GM12875 (cell line): ENCODE data around the gene SMC5.

Source experiments
- H3K4me3 ChIP-seq: one replicate; pipeline ENCODE4 v1.5.1; 2011; ENCODE audit warnings: low read depth, low read length, control low read depth
- CTCF ChIP-seq: IDR thresholded peaks from 2 replicates; pipeline ENCODE4 v1.5.1; 2011; ENCODE audit warnings: low read depth, mild to moderate bottlenecking, control low read depth, inconsistent platforms, low read length, moderate library complexity, borderline replicate concordance; ENCODE audit not compliant: insufficient read depth

Gene SMC5

GRCh38 chr9:70291446-70291845, 32.7 kb downstream of the SMC5 start:
- no peak for TF ChIP-seq CTCF
- H3K4me3 ChIP-seq: no peak overlapping the region

GRCh38 chr9:70292253-70292652, 33.5 kb downstream of the SMC5 start:
- TF ChIP-seq CTCF: no peak
- no peak overlapping the region for H3K4me3 ChIP-seq

- TF ChIP-seq CTCF: no peak
- H3K4me3 ChIP-seq: no peak overlapping the region
Observed at GRCh38 chr9:70293214-70293613, 34.4 kb downstream of the SMC5 start.

GRCh38 chr9:70297141-70297540, 38.4 kb downstream of the SMC5 start:
- no peak for TF ChIP-seq CTCF
- H3K4me3 ChIP-seq: no peak overlapping the region

GRCh38 chr9:70298245-70298771, 39.5 kb downstream of the SMC5 start:
- H3K4me3 ChIP-seq: no peak overlapping the region
- TF ChIP-seq CTCF: no peak

GRCh38 chr9:70303268-70303667, 44.5 kb downstream of the SMC5 start:
- no peak for TF ChIP-seq CTCF
- no peak overlapping the region for H3K4me3 ChIP-seq

- no peak for TF ChIP-seq CTCF
- H3K4me3 ChIP-seq: no peak overlapping the region
Observed at GRCh38 chr9:70304810-70305209, 46.0 kb downstream of the SMC5 start.
